ENCODE measurements around the gene NANOS3.
A peak's percentile ranks its signal among the peaks of the same experiment; 100 is the strongest.
"Not testable (repeated sequence)": the region's sequence is repeated elsewhere in the genome, so short reads cannot be mapped to it uniquely, and the experiment has no call there.

NANOS3 gene

DNA sequence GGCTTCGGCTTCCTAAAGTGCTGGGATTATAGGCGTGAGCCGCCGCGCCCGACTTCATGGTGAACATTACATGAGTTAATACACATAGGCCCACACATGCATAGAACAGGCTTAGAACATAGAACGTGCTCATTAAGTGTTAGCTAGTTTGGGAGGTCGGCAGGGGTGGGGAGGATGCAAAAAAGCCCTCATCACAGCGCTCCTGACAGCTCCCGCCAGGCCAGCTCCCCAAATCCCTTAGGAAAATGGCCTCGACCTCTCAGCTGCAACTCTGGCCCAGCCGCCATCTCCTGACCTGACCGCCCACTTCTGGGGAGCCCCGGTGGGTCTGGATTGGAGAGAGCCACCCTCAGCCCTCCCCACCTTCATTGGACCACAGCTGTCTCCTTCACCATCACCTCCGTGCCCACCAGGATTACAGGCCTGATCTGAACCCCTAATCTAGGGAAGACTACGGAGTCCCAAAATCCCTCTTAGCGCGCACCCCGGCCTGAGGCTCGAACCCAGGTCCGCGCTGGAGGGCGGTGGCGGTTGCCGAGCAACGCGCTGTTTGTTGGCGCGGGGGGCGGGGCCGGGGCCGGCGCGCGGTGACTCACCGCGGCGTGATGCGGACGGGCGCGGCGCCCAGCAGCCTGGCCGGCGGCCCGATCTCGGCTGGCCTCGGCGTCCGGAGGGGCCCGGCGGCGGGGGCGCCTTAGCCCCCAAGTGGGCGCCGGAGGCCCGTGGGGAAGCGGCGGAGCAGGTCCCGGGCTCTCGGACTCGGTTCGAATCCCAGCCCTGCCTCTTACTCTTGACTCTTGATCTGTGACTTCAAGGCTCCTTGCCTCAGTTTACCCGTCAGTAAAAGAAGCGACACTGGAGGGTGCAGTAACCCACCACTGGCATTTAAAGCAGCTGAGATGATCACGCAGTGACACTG lies 26.7 kb upstream of the NANOS3 start:
- Histone ChIP-seq H3K9ac (ENCODE audit: low read length) (no peak overlapping the region), H3K79me2 (ENCODE audit: insufficient read depth, low read length) (no peaks in the 10 kb centered on the region), H3K36me3 (ENCODE audit: insufficient read depth, low read length) (no peaks in the 10 kb centered on the region), H3K4me3 (ENCODE audit: low read depth, low read length, poor library complexity, severe bottlenecking) (no peak overlapping the region), H3K4me2 (ENCODE audit: low read length) (peak overlapping the region; percentile 48; the same call in 1 of the 2 replicates), H4K20me1 (ENCODE audit: insufficient read depth, low read length) (no peaks in the 10 kb centered on the region), H3K27me3 (ENCODE audit: insufficient read depth, low read length) (0 out of 2 replicates have a peak, but pooled peaks cover 3% of the 10 kb centered on the region), H3K27ac (ENCODE audit: low read depth, low read length, poor library complexity, severe bottlenecking) (no peak overlapping the region), H3K9me2 (ENCODE audit: low read depth, low read length) (no peaks in the 10 kb centered on the region), H3K9me3 (ENCODE audit: low read length) (no peaks in the 10 kb centered on the region), H3K4me1 (ENCODE audit: insufficient read depth, low read length, severe bottlenecking) (peaks cover 26% of the 10 kb centered on the region), H2AFZ (ENCODE audit: low read length) (no peak overlapping the region), H3F3A (ENCODE audit: insufficient read depth, low read length) (no peaks in the 10 kb centered on the region)
- TF ChIP-seq, protein P1, sequence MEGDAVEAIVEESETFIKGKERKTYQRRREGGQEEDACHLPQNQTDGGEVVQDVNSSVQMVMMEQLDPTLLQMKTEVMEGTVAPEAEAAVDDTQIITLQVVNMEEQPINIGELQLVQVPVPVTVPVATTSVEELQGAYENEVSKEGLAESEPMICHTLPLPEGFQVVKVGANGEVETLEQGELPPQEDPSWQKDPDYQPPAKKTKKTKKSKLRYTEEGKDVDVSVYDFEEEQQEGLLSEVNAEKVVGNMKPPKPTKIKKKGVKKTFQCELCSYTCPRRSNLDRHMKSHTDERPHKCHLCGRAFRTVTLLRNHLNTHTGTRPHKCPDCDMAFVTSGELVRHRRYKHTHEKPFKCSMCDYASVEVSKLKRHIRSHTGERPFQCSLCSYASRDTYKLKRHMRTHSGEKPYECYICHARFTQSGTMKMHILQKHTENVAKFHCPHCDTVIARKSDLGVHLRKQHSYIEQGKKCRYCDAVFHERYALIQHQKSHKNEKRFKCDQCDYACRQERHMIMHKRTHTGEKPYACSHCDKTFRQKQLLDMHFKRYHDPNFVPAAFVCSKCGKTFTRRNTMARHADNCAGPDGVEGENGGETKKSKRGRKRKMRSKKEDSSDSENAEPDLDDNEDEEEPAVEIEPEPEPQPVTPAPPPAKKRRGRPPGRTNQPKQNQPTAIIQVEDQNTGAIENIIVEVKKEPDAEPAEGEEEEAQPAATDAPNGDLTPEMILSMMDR (IDR thresholded peaks at IDR 0.05; ENCODE audit: low read length), result no peak
- TF ChIP-seq EZH2 (IDR thresholded peaks at IDR 0.05; ENCODE audit: borderline replicate concordance, low read length), result no peak

DNA sequence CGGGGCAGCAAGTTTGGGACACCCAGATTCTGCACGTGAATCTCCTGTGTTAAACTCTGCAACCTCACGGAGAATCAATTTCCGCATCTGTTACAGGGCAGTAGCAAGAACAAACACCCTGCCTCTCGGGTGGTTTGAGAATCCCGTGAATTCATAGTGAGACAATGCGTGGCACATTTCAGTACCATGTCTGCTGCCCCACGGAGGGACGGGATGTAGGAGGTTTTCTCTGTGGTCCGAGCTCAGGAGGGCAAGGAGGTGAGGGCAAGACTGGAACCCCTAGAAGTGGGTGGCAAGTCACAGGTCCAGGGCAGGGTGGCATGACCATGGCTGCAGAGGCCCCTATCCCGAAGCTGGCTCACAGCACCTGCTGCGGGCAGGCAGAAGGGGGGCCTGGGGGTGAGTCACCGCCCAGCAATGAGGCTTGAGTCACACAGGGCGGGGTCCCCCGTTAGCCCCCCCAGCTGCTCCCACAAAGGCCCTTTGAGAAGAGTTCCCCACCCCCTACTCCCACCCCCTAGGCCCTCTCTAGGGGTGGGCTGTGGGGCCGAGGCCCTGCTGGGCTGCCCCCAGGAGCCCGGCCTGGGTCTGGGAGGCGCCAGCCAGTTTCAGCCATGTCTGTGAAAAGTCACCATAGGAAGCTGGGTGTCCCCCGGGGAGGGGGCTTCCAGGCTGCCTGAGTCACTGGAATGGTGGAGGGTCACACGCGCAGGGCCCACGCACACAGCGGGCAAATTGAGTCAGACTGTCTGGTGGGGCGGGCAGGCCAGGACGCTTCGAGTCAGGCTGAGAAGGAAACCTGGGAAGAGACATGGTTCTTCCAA lies 25.8 kb upstream of the NANOS3 start:
- no peaks in the 10 kb centered on the region for H3K9me3 ChIP-seq (ENCODE audit: low read length)
- no peak overlapping the region for H3K27ac ChIP-seq (ENCODE audit: low read depth, low read length, poor library complexity, severe bottlenecking)
- no peak overlapping the region for H2AFZ ChIP-seq (ENCODE audit: low read length)
- no peak overlapping the region for H3K4me2 ChIP-seq (ENCODE audit: low read length)
- 0 out of 2 replicates have a peak, but pooled peaks cover 3% of the 10 kb centered on the region for H3K27me3 ChIP-seq (ENCODE audit: insufficient read depth, low read length)
- no peaks in the 10 kb centered on the region for H3F3A ChIP-seq (ENCODE audit: insufficient read depth, low read length)
- H3K36me3 ChIP-seq (ENCODE audit: insufficient read depth, low read length), result no peaks in the 10 kb centered on the region
- no peak overlapping the region for H3K9ac ChIP-seq (ENCODE audit: low read length)
- no peak overlapping the region for H3K4me3 ChIP-seq (ENCODE audit: low read depth, low read length, poor library complexity, severe bottlenecking)
- H3K4me1 ChIP-seq (ENCODE audit: insufficient read depth, low read length, severe bottlenecking), result peaks cover 21% of the 10 kb centered on the region
- H4K20me1 ChIP-seq (ENCODE audit: insufficient read depth, low read length), result no peaks in the 10 kb centered on the region
- no peak for TF ChIP-seq EZH2 (IDR thresholded peaks at IDR 0.05; ENCODE audit: borderline replicate concordance, low read length)
- TF ChIP-seq, protein P1 (IDR thresholded peaks at IDR 0.05; ENCODE audit: low read length), result no peak
- H3K9me2 ChIP-seq (ENCODE audit: low read depth, low read length), result no peaks in the 10 kb centered on the region
- H3K79me2 ChIP-seq (ENCODE audit: insufficient read depth, low read length), result no peaks in the 10 kb centered on the region

DNA sequence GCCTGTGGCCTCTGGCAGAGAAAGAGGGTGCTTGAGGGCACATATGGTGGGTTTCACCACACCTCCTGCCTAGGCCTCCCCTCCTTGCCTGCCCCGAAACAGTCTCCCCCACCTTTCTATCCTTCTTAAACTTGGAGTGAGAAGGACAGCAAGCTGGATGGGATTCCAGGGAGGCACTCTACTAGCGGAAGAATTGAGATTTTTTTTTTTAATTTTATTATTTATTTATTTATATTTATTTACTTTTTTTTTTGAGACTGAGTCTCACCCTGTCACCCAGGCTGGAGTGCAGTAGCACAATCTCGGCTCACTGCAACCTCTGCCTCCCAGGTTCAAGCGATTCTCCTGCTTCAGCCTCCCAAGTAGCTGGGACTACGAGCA lies 25.2 kb upstream of the NANOS3 start:
- H3K4me2 ChIP-seq (ENCODE audit: low read length); H3F3A ChIP-seq (ENCODE audit: insufficient read depth, low read length): not testable (repeated sequence)

DNA sequence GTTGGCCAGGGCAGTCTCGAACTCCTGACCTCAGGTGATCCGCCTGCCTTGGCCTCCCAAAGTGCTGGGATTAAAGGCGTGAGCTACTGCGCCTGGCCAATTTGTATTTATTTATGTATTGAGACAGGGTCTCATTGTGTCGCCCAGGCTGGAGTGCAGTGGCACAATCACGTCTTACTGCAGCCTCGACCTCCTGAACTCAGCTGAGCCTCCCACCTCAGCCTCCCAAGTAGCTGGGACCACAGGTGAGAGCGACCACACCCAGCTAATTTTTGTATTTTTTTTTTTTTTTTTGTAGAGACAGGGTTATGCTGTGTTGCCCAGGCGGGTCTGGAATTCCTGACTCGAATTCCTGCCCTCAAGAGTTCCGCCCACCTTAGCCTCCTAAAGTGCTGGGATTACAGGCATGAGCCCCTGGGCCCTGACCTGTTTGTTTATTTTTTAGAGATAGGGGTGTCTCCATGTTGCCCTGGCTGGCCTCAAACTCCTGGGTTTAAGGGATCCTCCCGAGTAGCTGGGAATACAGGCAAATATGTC lies 24.7 kb upstream of the NANOS3 start:
- H3K4me1 ChIP-seq (ENCODE audit: insufficient read depth, low read length, severe bottlenecking), result peaks cover 10% of the 10 kb centered on the region
- not testable (repeated sequence) for H3K27me3 ChIP-seq (ENCODE audit: insufficient read depth, low read length); H3K4me3 ChIP-seq (ENCODE audit: low read depth, low read length, poor library complexity, severe bottlenecking); H3K27ac ChIP-seq (ENCODE audit: low read depth, low read length, poor library complexity, severe bottlenecking); H3K9ac ChIP-seq (ENCODE audit: low read length); H3K9me2 ChIP-seq (ENCODE audit: low read depth, low read length); H4K20me1 ChIP-seq (ENCODE audit: insufficient read depth, low read length); H3K36me3 ChIP-seq (ENCODE audit: insufficient read depth, low read length); H3K9me3 ChIP-seq (ENCODE audit: low read length); H2AFZ ChIP-seq (ENCODE audit: low read length); H3K79me2 ChIP-seq (ENCODE audit: insufficient read depth, low read length); H3K4me2 ChIP-seq (ENCODE audit: low read length); H3F3A ChIP-seq (ENCODE audit: insufficient read depth, low read length)

More for the DNA sequence above, 25.2 kb upstream of the NANOS3 start:
- H3K4me1 ChIP-seq (ENCODE audit: insufficient read depth, low read length, severe bottlenecking), result peaks cover 15% of the 10 kb centered on the region
- H3K27me3 ChIP-seq (ENCODE audit: insufficient read depth, low read length); H4K20me1 ChIP-seq (ENCODE audit: insufficient read depth, low read length); H3K9me2 ChIP-seq (ENCODE audit: low read depth, low read length); H3K27ac ChIP-seq (ENCODE audit: low read depth, low read length, poor library complexity, severe bottlenecking); H3K9ac ChIP-seq (ENCODE audit: low read length); H3K4me3 ChIP-seq (ENCODE audit: low read depth, low read length, poor library complexity, severe bottlenecking); H3K79me2 ChIP-seq (ENCODE audit: insufficient read depth, low read length); H2AFZ ChIP-seq (ENCODE audit: low read length); H3K36me3 ChIP-seq (ENCODE audit: insufficient read depth, low read length); H3K9me3 ChIP-seq (ENCODE audit: low read length): not testable (repeated sequence)
